C4-2B (cell line): Measurements from ENCODE around the gene ZNF33B.

ENCODE experiments used
- ZFX ChIP-seq: fragments of 450-650 bp; IDR thresholded peaks from 2 replicates; pipeline ENCODE4 v1.6.1; 2017
- TF ChIP-seq, protein P1 (sequence below): fragments of 450-650 bp; conservative IDR thresholded peaks from 2 replicates; pipeline ENCODE4 v1.5.1; 2017; ENCODE audit warnings: mild to moderate bottlenecking

DNA sequence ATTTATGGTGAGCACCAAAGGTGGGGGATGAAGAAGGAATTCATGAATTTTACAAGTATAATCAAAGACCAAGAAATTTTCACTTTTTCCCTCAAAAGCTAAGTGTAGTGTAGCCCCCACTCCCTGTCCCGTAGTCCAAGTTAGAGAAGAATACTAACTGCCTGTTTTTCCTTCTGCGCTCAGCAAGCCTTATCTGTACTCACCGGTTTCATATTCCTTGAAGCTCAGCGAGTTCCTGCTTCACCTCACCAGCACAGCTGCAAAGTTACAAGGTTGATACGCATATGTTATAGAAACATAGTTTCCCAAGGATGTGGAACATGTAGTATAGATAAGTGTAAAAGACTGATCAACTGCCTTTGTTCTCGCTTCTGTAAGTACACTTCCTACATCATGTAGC is 16.0 kb upstream of the ZNF33B start:
- TF ChIP-seq, protein P1, sequence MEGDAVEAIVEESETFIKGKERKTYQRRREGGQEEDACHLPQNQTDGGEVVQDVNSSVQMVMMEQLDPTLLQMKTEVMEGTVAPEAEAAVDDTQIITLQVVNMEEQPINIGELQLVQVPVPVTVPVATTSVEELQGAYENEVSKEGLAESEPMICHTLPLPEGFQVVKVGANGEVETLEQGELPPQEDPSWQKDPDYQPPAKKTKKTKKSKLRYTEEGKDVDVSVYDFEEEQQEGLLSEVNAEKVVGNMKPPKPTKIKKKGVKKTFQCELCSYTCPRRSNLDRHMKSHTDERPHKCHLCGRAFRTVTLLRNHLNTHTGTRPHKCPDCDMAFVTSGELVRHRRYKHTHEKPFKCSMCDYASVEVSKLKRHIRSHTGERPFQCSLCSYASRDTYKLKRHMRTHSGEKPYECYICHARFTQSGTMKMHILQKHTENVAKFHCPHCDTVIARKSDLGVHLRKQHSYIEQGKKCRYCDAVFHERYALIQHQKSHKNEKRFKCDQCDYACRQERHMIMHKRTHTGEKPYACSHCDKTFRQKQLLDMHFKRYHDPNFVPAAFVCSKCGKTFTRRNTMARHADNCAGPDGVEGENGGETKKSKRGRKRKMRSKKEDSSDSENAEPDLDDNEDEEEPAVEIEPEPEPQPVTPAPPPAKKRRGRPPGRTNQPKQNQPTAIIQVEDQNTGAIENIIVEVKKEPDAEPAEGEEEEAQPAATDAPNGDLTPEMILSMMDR, result no peak
- no peak for TF ChIP-seq ZFX
